ENCODE measurements around the gene RANGAP1.

RANGAP1 gene

GRCh38 chr22:41204992-41205900 is 80.7 kb downstream of the RANGAP1 start, which contains the start of gene L3MBTL2:
L3MBTL2 (plus strand) TSS chr22:41205312; CDS start chr22:41205363, 51 bp downstream.
- H3K27me3 Mint-ChIP-seq = no peaks in the 10 kb centered on the region
- H3K9me3 Mint-ChIP-seq = no peaks in the 10 kb centered on the region
- H3K36me3 Mint-ChIP-seq = peaks cover 3% of the 10 kb centered on the region
- H3K4me3 Mint-ChIP-seq = peak within 1 kb of the TSS; percentile 97
- H3K4me1 Mint-ChIP-seq = peaks cover 39% of the 10 kb centered on the region
- H3K27ac Mint-ChIP-seq = peak within 1 kb of the TSS; percentile 97

- no peaks in the 10 kb centered on the region for H3K9me3 Mint-ChIP-seq
- H3K36me3 Mint-ChIP-seq = peaks cover 3% of the 10 kb centered on the region
- no peak overlapping the region for H3K27ac Mint-ChIP-seq
- peaks cover 32% of the 10 kb centered on the region for H3K4me1 Mint-ChIP-seq
- H3K27me3 Mint-ChIP-seq = no peaks in the 10 kb centered on the region
- no peak overlapping the region for H3K4me3 Mint-ChIP-seq
Measured at GRCh38 chr22:41204066-41204465, 81.9 kb downstream of the RANGAP1 start.

GRCh38 chr22:41203118-41203517 is 82.9 kb downstream of the RANGAP1 start:
- Mint-ChIP-seq H3K36me3 (peaks cover 1% of the 10 kb centered on the region), H3K9me3 (no peaks in the 10 kb centered on the region), H3K4me3 (no peak overlapping the region), H3K4me1 (peaks cover 32% of the 10 kb centered on the region), H3K27ac (no peak overlapping the region), H3K27me3 (no peaks in the 10 kb centered on the region)

- peaks cover 24% of the 10 kb centered on the region for H3K4me1 Mint-ChIP-seq
- H3K36me3 Mint-ChIP-seq = peaks cover 1% of the 10 kb centered on the region
- no peak overlapping the region for H3K4me3 Mint-ChIP-seq
- no peaks in the 10 kb centered on the region for H3K9me3 Mint-ChIP-seq
- H3K27me3 Mint-ChIP-seq = no peaks in the 10 kb centered on the region
- no peak overlapping the region for H3K27ac Mint-ChIP-seq
Measured at GRCh38 chr22:41201141-41201540, 84.8 kb downstream of the RANGAP1 start.

GRCh38 chr22:41198027-41198580 is 87.9 kb downstream of the RANGAP1 start:
- no peak overlapping the region for H3K27ac Mint-ChIP-seq
- peak overlapping the region; percentile 86 for H3K4me3 Mint-ChIP-seq
- peaks cover 10% of the 10 kb centered on the region for H3K4me1 Mint-ChIP-seq
- no peaks in the 10 kb centered on the region for H3K9me3 Mint-ChIP-seq
- no peaks in the 10 kb centered on the region for H3K27me3 Mint-ChIP-seq
- no peaks in the 10 kb centered on the region for H3K36me3 Mint-ChIP-seq

GRCh38 chr22:41197038-41197972 is 88.7 kb downstream of the RANGAP1 start:
- Mint-ChIP-seq H3K4me3 (peak overlapping the region; percentile 86), H3K9me3 (no peaks in the 10 kb centered on the region), H3K36me3 (no peaks in the 10 kb centered on the region), H3K4me1 (peaks cover 10% of the 10 kb centered on the region), H3K27ac (no peak overlapping the region), H3K27me3 (no peaks in the 10 kb centered on the region)
